ENCODE measurements around the gene PTTG2. TPM values are rescaled to one million over a fixed set of nuclear protein-coding genes. Genes with fewer than 3 reads are reported as not detected.
A peak's percentile ranks its signal among the peaks of the same experiment; 100 is the strongest.

Gene PTTG2
- total RNA-seq, 2 experiments from 2014 or later = 1.7 to 2.2 TPM

- POLR2A ChIA-PET = no interaction called here
- Mint-ChIP-seq H3K4me1 (peaks cover 38% of the 10 kb centered on the region), H3K27me3 (no peaks in the 10 kb centered on the region), H3K27ac (no peak overlapping the region), H3K9me3 (no peaks in the 10 kb centered on the region), H3K4me3 (no peak overlapping the region), H3K36me3 (ENCODE audit: low read depth) (peaks cover 6% of the 10 kb centered on the region)
- no peak for DNase-seq
- CTCF ChIA-PET = interaction anchor here (1.2 kb wide), 1 partner anchor 11 kb away, joined by 3 read pairs; no protein-coding TSS in a partner anchor
Observed at GRCh38 chr4:37981844-37982720, 21.9 kb downstream of the PTTG2 start.

GRCh38 chr4:37982736-37983135 is 22.5 kb downstream of the PTTG2 start:
- no peak overlapping the region for H3K27ac Mint-ChIP-seq
- no peak overlapping the region for H3K4me3 Mint-ChIP-seq
- no peaks in the 10 kb centered on the region for H3K27me3 Mint-ChIP-seq
- ChIA-PET CTCF (no interaction called here), POLR2A (no interaction called here)
- no peak for DNase-seq
- peaks cover 38% of the 10 kb centered on the region for H3K4me1 Mint-ChIP-seq
- no peaks in the 10 kb centered on the region for H3K9me3 Mint-ChIP-seq
- peaks cover 6% of the 10 kb centered on the region for H3K36me3 Mint-ChIP-seq (ENCODE audit: low read depth)

DNA sequence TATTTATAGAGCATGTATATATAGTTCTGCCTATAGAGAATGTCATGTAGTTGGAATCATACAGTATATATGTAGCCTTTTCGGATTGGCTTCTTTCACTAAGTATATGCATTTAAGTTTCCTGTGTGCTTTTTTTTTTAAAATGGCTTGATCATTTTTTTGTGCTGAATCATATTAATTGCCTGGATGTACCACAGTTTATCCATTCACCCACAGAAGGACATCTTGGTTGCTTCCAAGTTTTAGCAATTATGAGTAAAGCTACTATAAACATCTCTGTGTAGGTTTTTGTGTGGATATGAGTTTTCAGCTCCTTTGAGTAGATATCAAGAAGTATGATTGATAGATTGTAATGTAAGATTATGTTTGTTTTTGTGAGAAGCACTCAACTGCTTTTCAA is 23.8 kb downstream of the PTTG2 start:
- no peak for DNase-seq
- Mint-ChIP-seq H3K27ac (no peak overlapping the region), H3K4me3 (no peak overlapping the region), H3K9me3 (no peaks in the 10 kb centered on the region), H3K4me1 (peaks cover 28% of the 10 kb centered on the region), H3K36me3 (ENCODE audit: low read depth) (peaks cover 9% of the 10 kb centered on the region), H3K27me3 (no peaks in the 10 kb centered on the region)
- CTCF ChIA-PET = interaction anchor here (0.7 kb wide), 1 partner anchor 137 kb away, joined by 3 read pairs; no protein-coding TSS in a partner anchor
- POLR2A ChIA-PET = no interaction called here

DNA sequence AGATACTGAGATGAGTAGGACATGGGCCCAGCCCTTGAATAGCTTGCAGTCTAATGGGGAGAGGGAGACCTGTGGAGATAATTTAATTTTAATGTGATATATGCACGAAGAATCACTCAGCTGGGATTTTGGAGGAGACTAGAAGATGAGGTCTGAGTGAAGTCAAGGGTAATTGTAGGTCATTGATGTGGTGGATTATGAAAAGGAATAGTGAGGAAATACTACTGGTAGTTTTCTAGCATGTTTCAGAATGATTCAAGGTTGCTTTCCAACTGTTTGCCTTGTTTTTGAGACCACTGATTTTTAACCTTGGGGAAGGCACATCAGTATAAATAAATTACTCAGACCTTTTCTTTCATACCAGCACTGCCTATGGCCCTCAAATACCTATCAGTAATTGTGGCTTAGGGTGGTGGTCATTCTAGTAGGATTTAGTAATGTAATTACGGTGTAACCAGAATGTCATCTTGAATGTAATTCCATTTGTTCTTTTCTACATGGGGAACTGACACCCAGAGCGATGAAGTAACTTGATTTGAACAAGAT is 25.6 kb downstream of the PTTG2 start:
- POLR2A ChIA-PET = no interaction called here
- CTCF ChIA-PET = interaction anchor here (0.6 kb wide), 1 partner anchor 26 kb away, joined by 3 read pairs; the partner anchor contains the start of gene PTTG2
- no peak overlapping the region for H3K4me3 Mint-ChIP-seq
- H3K4me1 Mint-ChIP-seq = peaks cover 19% of the 10 kb centered on the region
- no peaks in the 10 kb centered on the region for H3K27me3 Mint-ChIP-seq
- no peaks in the 10 kb centered on the region for H3K9me3 Mint-ChIP-seq
- peaks cover 9% of the 10 kb centered on the region for H3K36me3 Mint-ChIP-seq (ENCODE audit: low read depth)
- H3K27ac Mint-ChIP-seq = no peak overlapping the region
- no peak for DNase-seq

DNA sequence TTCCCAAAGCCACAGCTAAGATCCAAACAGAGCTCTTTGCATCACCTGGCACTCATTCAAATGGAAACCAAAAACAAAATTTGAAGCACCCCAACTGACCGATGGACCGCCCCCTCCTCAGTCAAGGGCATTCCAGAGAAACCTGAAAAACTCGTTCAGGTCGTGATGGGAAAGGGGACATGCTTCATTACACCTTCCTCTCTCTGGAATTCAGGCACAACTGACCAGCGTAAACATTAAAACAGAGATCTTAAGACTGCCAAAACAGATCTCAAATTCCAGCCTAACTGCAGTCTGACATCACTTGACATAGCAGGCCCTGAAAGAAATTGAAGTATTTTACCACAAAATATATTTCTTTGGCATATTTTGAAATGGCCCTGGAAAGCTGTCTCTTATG is 28.5 kb downstream of the PTTG2 start:
- Mint-ChIP-seq H3K36me3 (ENCODE audit: low read depth) (peaks cover 13% of the 10 kb centered on the region), H3K4me3 (no peak overlapping the region), H3K27ac (no peak overlapping the region), H3K9me3 (no peaks in the 10 kb centered on the region), H3K4me1 (peaks cover 10% of the 10 kb centered on the region), H3K27me3 (no peaks in the 10 kb centered on the region)
- CTCF ChIA-PET = no interaction called here
- no peak for DNase-seq
- POLR2A ChIA-PET = no interaction called here

- DNase-seq = no peak
- CTCF ChIA-PET = no interaction called here
- POLR2A ChIA-PET = no interaction called here
- peaks cover 17% of the 10 kb centered on the region for H3K4me1 Mint-ChIP-seq
- no peaks in the 10 kb centered on the region for H3K9me3 Mint-ChIP-seq
- peaks cover 13% of the 10 kb centered on the region for H3K36me3 Mint-ChIP-seq (ENCODE audit: low read depth)
- no peaks in the 10 kb centered on the region for H3K27me3 Mint-ChIP-seq
- H3K27ac Mint-ChIP-seq = no peak overlapping the region
- no peak overlapping the region for H3K4me3 Mint-ChIP-seq
Observed at GRCh38 chr4:37989398-37990260, 29.4 kb downstream of the PTTG2 start.

GRCh38 chr4:37990731-37991245 is 30.6 kb downstream of the PTTG2 start:
- no peak overlapping the region for H3K4me3 Mint-ChIP-seq
- CTCF ChIA-PET = interaction anchor here (0.5 kb wide), 1 partner anchor 740 kb away, joined by 3 read pairs; no protein-coding TSS in a partner anchor

DNA sequence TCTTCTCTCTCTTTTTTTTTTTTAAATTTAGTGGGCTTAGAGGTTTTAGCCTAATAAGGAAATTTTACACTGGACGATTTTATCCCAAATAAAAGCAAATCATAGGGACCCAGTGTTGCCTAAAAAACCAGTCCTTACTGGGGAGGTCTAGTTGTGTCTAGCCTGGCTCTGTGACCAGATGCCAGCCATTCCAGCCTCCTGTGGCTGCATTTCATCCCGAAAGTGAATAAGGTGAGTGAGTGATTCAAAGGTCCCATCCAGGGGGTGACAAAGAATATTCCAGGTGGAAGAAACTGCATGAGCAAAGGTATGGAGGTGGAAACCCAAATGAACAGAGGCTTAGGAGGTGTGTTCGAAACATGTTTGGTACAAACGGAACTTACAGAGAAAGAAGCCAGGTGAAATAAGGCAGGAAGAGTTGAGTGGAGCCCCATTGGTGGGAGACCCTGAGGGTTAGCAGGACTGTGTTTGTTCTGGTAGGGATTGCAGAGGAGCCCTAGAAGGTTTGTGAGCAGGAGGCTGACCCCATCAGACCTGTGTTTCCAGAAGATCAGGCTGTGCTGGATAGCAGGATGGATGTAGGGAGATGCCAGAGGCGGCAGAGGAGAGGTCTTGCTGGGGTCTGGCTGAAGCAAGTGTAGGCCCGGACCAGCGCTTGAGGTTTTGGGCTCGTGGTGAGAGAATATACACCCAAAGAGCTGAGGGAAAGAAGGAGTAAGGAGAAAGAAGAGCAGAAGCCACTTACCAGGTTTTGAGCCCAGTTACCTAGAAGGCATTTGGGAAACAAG is 31.6 kb downstream of the PTTG2 start:
- no peak overlapping the region for H3K27ac Mint-ChIP-seq
- ChIA-PET CTCF (interaction anchor here (0.6 kb wide), 1 partner anchor 28 kb away, joined by 3 read pairs; no protein-coding TSS in a partner anchor), POLR2A (no interaction called here)
- no peak for DNase-seq
- H3K4me1 Mint-ChIP-seq = peaks cover 23% of the 10 kb centered on the region
- no peak overlapping the region for H3K4me3 Mint-ChIP-seq
- no peaks in the 10 kb centered on the region for H3K9me3 Mint-ChIP-seq
- peaks cover 10% of the 10 kb centered on the region for H3K36me3 Mint-ChIP-seq (ENCODE audit: low read depth)
- H3K27me3 Mint-ChIP-seq = no peaks in the 10 kb centered on the region

More at GRCh38 chr4:37990731-37991245, 30.6 kb downstream of the PTTG2 start:
- H3K27ac Mint-ChIP-seq = no peak overlapping the region
- no peak for DNase-seq
- POLR2A ChIA-PET = no interaction called here
- peaks cover 25% of the 10 kb centered on the region for H3K4me1 Mint-ChIP-seq
- no peaks in the 10 kb centered on the region for H3K27me3 Mint-ChIP-seq
- H3K36me3 Mint-ChIP-seq (ENCODE audit: low read depth) = peaks cover 11% of the 10 kb centered on the region
- no peaks in the 10 kb centered on the region for H3K9me3 Mint-ChIP-seq

GRCh38 chr4:37993806-37994205 is 33.6 kb downstream of the PTTG2 start:
- ChIA-PET POLR2A (no interaction called here), CTCF (no interaction called here)
- no peak for DNase-seq
- peaks cover 7% of the 10 kb centered on the region for H3K36me3 Mint-ChIP-seq (ENCODE audit: low read depth)
- H3K27ac Mint-ChIP-seq = no peak overlapping the region
- peaks cover 34% of the 10 kb centered on the region for H3K4me1 Mint-ChIP-seq
- no peak overlapping the region for H3K4me3 Mint-ChIP-seq
- no peaks in the 10 kb centered on the region for H3K9me3 Mint-ChIP-seq
- no peaks in the 10 kb centered on the region for H3K27me3 Mint-ChIP-seq

- peaks cover 41% of the 10 kb centered on the region for H3K4me1 Mint-ChIP-seq
- H3K9me3 Mint-ChIP-seq = no peaks in the 10 kb centered on the region
- no peak overlapping the region for H3K4me3 Mint-ChIP-seq
- no peak for DNase-seq
- no peaks in the 10 kb centered on the region for H3K27me3 Mint-ChIP-seq
- peaks cover 7% of the 10 kb centered on the region for H3K36me3 Mint-ChIP-seq (ENCODE audit: low read depth)
- peak overlapping the region; percentile 19 for H3K27ac Mint-ChIP-seq
- ChIA-PET CTCF (no interaction called here), POLR2A (no interaction called here)
Observed at GRCh38 chr4:37994569-37994968, 34.4 kb downstream of the PTTG2 start.

DNA sequence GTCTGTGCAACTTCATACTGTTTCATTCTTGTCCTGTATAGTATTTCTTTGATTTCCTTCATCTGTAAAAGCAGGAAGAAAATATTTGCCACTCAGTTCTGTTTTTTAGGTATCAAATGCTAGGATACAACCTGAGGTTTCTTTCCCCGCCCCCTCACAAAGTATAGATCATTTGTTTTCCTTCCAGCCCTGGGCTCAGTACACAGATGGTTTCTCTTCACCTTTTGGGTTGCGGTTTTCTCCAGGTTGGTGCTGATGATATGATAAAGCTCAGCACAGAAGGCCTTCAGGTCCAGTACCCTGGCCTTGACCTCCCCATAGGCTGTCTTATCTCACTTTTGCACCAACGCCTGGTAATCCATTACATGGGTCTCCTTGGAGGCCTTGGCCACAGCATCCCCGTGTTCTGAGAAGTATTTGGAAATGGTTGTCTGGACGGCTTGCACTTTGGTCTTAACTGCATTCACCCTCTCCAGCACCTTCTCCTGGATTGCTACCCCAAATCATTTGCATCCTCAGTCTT is 35.2 kb downstream of the PTTG2 start:
- Mint-ChIP-seq H3K36me3 (ENCODE audit: low read depth) (peaks cover 7% of the 10 kb centered on the region), H3K27ac (no peak overlapping the region), H3K4me3 (no peak overlapping the region)

More for the DNA sequence above, 35.2 kb downstream of the PTTG2 start:
- H3K4me1 Mint-ChIP-seq = peaks cover 46% of the 10 kb centered on the region
- POLR2A ChIA-PET = no interaction called here
- H3K9me3 Mint-ChIP-seq = no peaks in the 10 kb centered on the region
- CTCF ChIA-PET = no interaction called here
- DNase-seq = no peak
- no peaks in the 10 kb centered on the region for H3K27me3 Mint-ChIP-seq
